Limb (tissue), 2 donors: ENCODE data around the gene ACVRL1.

Experiments
- DNase-seq, 2 donors: peaks; one replicate each; pipeline ENCODE4 v3.0.0-alpha.2; 2016; ENCODE audit errors: extremely low spot score in 2 of 2

The ACVRL1 gene

DNA sequence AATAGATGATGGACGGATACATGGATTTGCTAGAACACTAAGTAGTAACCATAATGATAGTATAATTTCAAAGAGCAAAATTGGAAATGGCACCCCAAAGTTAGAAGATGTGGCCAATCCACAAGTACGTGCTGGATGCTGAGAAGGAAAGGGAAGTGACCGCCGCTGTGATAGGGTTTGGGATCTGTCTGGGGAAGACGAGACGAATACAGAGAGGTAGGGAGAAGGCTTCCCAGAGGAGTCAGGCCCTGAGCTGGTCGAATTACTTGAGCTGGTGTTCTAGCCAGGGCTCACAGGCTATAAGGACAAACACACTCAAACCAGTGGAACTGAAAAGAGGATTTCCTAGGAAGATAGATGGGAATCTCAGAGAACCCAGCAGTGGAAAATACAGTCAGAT, 34.8 kb downstream of the ACVRL1 start:
- no peak for DNase-seq

DNA sequence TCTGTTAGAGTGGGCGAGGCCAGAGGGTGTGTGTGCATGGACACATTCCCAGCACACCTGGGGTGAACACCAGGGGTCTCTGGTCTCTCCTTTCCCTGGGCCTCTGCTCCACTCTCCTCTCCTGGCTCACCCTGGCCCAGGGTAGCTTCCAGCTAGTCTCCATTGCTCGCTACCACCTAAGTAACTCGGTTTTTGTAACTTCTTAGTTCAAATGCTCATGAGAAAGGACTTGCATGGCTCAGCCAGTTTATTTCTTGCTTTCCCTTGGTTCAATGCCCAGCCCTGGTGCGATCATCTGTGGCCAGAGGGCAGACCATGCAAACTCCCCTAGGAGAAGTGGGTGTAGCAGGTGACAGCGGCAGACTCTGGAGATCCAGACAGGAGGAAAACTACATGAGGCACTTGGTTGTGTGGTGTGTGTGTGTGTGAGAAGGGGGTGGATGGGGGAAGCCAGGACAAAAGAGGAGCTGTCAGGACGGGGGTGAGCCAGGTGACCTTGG, 35.2 kb downstream of the ACVRL1 start:
- no peak for DNase-seq

DNA sequence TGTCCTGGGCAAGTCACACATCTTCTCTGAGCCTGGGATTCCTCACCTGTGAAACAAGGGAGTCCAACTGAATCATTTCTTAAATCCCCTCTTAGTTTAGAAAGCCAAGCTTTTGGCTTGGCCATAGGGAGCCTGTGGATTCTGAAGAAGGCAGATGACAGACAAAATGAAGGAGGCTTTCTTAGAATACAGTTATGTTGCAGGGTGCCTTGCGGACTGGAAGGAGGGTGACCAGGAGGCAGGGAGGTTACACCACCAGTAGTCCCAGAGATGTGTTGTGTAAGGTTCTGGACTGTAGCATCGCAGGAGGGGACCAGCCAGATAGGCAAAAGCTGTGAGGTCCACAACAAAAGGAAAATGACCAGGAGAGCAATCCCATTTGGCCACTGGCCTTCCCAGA, 36.0 kb downstream of the ACVRL1 start:
- no peak for DNase-seq

DNA sequence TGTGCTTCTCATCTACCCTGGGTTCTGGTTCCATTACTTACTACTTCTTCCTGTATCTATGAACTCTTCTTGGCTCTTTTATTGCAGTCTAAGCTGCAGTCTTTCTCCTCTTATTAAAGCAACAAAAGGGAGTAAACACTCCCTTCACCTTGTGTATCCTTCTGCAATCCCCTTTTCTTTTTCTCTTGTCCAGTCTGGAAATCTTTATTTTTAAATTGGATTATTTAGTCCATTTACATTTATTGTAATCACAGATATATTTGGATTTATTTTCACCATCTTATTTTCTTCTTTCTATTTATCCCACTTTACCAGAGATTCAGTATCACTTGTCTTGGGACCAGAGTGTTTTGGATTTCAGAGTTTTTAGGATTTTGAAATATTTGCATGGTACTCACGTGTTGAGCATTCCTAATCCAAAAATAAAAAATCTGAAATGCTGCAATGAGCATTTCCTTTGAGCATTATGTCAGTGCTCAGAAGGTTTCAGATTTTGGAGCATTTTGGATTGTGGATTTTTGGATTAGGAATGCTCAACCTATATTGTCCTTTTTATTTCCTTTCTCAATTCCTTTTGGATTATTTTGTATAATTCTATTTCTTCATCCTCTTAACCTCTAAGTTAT, 37.4 kb downstream of the ACVRL1 start:
- no peak for DNase-seq

DNA sequence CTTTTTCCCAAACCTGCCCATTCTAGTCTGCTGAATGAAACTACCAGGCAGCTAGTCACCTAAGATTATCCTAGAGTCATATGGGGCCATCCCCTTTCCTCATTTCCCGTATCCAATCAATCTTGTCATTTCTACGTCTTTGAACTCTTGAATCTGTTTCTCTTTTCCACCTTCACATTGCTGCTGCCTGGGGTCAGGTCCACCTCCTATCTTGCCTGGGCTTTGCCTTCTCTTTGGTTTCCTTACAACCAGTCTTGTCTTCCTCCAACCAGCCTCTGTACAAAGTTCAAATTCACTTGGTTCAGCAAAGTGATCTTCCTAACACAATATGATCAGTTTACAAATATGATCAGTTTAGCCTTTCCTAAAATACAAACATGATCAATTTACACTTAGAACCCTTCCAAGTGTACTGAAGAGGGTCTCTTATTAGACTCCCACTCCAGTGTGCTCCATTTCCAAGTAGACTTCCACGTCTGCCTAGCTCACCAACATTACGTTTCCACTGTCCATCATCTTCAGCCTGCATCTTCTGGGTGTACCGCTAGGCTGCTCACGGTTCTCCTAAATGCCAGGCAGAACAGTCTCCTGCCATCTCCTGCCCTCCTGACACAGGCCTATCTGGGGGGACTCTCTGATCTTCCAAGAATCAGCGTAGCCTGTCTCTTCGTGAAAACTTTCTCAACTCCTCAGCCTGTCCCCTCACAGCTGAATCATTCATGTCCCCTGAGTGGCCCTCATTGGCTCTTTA, 40.1 kb downstream of the ACVRL1 start:
- DNase-seq, result no peak

DNA sequence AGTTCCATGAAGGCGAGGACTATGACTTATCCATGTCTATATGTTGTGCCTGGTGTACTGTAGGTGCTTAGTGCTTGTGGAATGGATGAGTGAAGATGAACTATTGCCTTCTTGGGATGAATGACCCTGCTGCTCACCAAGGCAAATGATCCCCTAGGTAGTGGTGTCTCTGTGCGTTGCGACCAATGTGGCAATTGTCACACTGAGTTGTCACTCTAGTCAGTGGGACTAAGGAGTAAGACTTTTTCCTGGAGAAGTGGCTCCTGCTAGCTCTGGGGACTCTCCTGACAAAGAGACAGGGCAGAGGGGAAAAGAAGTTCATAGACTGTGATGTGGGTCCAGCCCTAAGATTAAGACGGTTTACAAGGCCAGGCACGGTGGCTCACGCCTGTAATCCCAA, 40.8 kb downstream of the ACVRL1 start:
- no peak for DNase-seq

DNA sequence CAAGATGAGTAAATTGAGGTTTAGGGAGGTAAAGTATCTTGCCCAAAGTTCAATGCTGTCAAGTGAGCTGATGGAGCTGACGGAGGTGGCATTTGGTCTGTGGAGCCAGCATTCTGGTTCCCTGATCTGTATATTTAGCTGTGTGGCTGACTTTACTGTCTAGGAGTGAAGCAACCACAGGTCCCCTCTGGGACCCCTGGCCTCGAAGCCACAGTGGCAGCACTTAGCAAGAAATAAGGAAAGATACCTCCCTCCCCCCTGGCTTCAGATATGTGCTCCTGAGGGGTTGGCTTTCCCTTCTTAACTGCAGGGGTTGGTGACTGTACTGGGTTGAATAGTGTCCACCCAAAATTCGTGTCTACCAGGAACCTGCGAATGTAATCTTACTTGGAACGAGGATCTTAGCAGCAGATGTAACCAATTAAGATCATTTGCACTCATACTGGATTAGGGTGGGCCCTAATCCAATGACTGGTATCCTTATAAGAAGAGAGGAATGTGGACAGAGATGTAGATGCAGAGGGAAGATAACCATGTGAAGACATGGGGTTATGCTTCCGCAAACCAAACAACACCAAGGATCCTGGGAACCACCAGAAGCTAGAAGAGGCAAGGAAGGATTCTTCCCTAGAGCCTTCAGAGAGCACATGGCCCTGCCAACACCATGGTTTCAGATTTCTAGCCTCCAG, 42.2 kb downstream of the ACVRL1 start:
- no peak for DNase-seq

DNA sequence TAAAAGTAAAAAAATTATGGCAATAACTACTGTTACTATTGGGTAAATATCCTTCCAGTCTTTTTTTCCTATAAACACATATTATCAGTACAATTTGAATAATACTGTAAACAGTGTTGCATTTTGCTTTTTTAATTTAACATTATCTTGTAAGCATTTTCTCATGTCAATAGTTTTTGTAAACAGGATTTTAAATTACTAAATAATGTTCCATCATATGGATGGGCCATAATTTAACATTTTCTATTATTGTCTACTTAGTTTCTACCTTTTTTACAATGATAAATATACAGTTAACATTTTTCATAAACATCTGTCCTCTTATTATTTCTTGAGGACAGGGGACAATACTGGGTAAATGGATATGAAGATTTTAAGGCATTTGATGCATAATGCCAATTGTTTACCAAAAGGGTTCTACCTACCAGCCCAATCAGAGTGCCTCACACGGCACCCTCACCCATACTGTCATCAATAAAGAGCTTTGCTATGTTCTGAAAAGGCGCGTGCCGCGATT, 43.4 kb downstream of the ACVRL1 start:
- no peak for DNase-seq

DNA sequence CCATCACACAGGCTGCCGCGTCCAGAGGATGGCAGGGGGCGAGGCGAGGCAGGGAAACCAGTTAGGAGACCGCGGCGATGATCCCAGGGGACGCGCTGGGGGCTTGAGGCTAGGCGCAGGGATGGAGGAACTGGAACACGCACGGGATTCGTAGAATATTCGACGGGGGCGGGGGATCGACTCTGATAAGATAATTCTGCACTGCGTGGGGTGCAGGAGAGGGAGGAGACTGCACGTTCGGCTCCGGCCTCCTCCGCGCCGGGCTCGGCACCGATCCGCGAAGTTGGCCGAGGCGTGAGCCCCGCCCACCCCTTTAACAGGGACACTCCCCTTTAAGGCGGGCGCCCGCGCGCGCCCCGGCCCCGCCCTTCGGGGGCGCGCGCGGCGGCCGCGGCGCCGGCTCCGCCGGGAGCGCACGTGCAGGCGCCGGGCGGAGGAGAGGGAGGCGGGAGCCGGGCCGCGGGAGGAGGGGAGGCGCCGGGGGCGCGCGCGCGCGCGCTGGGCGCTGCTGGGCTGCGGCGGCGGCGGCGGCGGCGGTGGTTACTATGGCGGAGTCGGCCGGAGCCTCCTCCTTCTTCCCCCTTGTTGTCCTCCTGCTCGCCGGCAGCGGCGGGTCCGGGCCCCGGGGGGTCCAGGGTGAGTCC, 44.0 kb downstream of the ACVRL1 start, which contains the start of gene ACVR1B:
TSS of gene ACVR1B (plus strand) at position 501 of the 644 bp plus-strand sequence. CDS start at position 546, 45 bp downstream.
- DNase-seq, result peak; percentile 87 to 92

DNA sequence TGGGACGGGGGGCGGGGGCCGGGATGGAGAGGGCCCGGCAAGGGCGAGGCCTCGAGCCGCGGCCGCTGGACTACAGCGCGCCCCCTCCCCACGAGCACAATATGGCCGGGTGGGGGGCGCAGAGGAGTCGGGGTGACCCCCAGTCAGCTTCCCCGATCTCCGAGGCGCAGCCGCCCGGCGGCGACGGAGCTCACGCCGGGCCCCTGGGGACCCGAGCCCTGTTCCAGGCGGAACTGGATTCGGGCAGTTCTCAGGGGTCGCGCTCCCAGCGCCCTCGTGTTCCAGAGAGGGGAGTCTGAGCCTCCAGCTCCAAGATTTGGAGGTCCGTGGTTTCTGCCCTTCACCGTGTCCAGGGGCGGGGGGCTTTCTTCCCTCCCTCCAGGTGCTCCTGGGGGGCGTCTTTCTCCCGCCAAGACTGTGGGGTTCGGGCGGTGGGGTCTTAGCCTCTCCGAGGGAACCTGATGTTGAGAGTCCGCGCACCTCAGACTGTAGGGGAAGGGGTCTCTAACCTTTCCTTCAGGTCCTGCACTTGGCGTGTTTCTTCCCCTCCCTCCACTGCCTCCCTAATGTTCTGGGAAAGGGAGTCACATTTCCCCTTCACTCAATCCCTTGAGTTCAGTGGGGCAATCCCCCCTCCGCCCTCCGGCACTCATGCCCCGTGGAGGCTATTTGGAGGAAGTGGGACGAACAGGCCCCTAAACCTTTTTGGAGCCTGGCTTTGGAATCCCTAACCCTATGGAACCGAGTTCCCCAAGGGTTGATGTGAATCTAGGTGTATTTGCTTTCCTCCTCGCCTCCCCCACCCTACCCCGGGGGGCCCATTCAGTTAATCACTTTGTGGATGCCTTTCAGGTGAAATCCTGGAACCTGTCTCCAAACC, 44.8 kb downstream of the ACVRL1 start:
- DNase-seq, result peak in 1 of 2 donors; percentile 49

DNA sequence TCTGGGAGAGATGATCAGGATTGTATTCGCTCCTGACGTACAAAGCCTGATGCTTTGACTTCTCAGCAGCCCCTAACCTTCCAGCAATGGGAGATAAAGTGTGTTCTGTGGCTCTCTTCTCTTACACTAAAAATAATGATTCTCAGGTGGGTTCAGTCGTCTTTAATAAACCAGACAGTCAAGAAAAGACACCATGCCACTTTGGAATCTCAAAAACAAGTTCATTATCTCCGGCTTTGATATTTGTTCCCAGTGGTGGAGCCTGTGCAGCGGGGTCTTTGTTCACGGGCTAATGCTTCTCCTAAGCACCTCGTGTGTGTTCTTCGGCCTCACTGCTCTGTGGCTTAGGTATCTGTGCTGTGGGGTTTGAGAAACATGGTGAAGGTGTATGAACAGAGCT, 45.8 kb downstream of the ACVRL1 start:
- no peak for DNase-seq

DNA sequence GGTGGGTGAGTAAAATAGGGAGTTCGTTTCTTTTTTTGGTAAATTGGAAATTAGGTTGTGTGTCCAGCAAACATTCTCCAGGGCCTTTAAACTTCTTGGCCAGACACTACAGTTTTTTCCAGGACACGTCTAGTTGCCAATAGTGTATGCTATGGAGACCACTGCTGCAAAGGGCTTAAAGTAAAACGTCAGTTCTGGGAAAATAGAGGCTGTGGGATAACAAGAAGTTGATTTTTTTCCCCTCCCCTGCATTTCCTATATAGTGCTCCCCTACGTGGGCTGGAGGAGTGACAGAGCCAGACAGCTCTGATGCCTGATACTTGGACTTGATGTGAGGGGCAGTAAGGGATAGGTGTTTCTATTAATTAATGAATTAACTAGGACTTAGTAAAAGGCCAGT, 46.6 kb downstream of the ACVRL1 start:
- DNase-seq, result peak in 1 of 2 donors; percentile 45

DNA sequence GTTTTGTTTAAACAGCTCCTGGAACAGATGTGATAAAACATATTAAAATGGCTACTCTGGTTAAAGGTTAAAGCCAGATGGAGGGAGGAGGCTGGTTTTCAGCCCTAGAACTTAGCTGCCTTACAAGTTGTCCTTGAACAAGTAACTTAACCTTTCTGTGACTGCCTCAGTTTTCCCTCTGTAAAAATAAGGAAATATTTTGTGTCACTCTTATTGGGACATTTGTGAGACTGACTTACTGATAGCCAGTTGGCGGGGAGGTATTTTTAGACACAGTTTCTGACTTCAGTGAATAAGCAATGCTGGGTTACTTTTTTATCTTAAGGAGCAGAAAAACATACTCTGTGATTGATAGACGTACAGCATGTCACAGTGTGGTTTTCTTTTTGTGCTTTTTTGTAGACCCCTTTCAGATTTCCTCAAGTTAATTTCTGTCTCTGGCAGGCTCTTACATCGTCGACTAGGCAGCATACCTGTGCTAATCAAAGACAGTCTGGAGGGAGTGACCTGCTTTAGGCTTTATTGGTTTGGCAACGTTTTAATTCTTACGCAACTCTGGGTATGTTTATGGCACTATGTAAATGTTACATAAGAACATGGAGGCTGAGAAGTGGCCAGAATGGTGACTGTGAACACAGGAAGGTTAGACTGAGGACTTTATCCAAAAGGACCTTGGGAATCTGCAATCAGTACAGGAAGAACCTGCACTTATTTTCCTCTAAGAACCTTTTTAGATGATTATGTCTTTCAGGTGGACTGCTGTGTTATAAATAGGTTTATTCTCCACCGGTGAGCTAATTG, 47.5 kb downstream of the ACVRL1 start:
- no peak for DNase-seq

DNA sequence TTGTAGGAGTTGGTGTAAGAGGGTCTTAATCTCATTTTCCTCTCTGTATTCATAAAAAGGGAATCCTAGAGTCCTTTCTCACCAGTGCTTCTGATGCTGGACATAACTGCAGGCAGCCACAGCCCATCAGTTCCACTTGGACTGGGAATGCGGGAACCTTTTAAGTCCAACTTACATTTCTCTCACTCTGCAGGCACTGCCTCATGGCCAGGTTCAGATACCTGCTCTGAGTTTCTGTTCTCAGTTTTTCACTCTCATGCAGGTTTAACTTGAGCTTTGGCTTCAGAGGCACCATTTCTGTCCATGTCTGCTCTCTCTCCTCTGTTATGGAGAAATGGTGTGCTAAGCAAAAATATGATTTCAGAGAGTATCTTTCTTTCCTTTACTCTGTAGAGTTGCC, 48.4 kb downstream of the ACVRL1 start:
- no peak for DNase-seq

DNA sequence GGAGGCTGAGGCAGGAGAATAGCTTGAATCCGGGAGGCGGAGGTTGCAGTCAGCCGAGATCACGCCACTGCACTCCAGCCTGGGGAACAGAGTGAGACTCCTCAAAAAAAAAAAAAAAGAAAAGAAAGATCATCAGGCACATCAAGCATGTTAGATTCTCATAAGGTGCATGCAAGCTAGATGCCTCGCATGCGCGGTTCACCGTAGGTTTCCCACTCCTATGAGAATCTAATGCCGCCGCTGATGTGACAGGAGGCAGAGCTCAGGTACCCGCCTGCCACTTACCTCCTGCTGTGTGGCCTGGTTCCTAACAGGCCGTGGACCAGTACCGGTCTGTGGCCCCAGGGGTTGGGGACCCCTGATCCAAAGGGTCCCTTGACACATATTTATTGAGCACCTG, 51.2 kb downstream of the ACVRL1 start:
- no peak for DNase-seq

DNA sequence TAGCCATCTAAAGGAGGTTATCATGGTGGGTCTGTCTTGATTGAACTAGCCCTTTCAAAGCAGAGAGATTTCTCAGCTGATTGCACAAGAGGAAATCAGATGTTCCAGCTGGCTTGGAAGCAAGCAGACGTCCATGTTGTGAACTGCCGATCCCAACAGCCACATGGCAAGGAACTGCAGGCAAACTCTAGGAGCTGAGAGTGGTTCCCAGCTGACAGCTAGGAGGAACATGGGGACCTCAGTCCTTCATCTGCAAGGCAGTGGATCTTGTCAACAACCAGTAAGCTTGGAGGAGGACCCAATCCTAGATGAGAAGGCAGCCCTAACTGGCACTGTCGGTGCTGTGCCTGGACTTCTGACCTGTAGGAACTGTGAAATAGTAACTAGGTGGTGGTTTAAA, 51.9 kb downstream of the ACVRL1 start:
- no peak for DNase-seq

DNA sequence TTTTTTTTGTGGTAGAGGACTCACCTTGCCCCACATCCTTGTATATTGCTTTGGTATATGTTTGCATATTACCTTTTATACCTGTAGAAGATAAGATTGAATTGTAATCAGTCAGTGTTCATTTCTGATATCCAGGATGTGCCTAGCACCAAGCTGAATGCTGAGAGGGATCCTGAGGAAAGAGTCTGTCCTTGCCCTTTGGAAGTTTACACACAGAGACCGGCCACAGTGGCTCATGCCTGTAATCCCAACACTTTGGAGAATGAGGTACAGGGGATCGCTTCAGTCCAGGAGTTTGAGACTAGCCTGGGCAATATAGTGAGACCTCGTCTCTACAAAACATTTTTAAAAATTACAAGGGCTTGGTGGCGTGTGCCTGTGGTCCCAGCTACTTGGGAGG, 52.6 kb downstream of the ACVRL1 start:
- DNase-seq, result no peak

DNA sequence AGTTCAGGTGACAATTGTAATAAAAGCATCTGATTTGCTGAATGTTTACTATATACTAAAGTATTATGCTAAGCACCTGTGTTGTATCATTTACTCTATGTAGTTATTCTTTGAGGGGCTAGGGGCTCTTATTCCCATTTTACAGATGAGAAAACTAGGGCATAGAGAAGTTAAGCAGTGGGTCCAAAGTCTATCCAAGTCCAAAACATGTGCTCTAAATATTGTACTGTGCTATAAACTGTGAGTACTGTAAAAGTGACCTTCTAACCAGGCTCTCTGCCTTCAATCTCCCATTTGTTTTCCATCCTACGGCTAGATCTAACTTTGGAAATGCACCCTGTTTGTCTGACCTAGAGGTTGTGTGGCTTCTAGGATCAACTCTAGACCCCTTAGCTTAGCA, 53.2 kb downstream of the ACVRL1 start:
- no peak for DNase-seq

DNA sequence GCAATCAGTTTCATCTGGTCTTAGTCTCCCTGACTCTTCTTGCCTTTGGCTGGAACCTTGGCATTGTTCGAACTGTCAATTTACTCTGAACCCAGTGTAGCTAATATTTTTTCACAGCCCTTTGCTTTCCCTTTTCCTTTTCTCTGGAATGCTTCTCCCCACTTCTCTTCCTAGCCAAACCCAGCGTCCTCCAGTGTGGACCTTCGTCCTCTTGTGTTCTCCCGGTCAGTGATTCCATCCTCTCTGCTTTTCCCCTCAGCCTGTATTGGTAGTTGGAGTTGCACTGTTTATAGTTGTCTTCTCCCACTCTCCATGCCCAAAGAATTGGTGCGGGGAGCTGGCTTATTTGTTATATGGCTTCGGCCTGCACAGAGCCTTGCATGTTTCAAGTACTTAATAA, 53.6 kb downstream of the ACVRL1 start:
- DNase-seq, result no peak

DNA sequence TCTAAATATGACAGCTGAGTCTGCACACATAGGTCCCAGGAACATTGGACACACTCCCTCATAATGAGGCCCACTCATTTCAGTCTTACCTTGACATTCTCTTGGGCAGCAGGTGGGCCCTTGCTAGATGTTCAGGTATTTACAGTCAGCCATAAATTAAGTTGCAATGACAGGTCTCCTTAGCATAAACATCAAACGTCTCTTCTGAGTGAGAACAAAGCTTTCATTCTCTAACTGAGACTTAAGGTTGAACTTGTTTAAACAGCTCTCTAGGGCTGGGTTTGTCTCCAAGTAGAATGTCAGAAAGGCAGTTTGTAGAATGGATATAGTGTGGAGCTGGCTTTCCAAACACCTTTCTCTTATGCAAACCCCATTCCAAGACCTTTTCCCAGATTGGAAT, 54.5 kb downstream of the ACVRL1 start:
- no peak for DNase-seq
